ENCODE measurements around the gene SOS2.

DNA sequence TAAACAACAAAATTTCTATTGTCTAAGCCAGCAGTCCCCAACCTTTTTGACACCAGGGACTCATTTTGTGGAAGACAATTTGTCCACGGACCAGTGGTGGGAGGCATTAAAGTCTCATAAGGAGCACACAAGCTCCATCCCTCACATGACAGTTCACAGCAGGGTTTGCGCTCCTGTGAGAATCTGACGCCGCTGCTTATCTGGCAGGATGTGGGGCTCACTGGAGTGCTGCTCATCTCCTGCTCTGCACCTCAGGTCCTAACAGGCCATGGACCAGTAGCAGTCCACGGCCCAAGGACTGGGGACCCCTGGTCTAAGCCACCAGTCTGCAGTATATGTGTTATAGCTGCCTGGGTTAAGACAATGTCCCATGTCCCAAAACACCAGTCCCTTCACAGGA lies 142.2 kb downstream of the SOS2 start:
- TF ChIP-seq, protein P1, sequence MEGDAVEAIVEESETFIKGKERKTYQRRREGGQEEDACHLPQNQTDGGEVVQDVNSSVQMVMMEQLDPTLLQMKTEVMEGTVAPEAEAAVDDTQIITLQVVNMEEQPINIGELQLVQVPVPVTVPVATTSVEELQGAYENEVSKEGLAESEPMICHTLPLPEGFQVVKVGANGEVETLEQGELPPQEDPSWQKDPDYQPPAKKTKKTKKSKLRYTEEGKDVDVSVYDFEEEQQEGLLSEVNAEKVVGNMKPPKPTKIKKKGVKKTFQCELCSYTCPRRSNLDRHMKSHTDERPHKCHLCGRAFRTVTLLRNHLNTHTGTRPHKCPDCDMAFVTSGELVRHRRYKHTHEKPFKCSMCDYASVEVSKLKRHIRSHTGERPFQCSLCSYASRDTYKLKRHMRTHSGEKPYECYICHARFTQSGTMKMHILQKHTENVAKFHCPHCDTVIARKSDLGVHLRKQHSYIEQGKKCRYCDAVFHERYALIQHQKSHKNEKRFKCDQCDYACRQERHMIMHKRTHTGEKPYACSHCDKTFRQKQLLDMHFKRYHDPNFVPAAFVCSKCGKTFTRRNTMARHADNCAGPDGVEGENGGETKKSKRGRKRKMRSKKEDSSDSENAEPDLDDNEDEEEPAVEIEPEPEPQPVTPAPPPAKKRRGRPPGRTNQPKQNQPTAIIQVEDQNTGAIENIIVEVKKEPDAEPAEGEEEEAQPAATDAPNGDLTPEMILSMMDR (conservative IDR thresholded peaks at IDR 0.05; ENCODE audit: low read length), result no peak
- TF ChIP-seq EZH2phosphoT487 (IDR thresholded peaks at IDR 0.05; ENCODE audit: borderline replicate concordance, low read depth, low read length), result no peak

Measured in OCI-LY7 (cell line).